HG03439 (cell line): ENCODE data around the gene ZBTB39.

Experiments used
- ATAC-seq: cut with Tn5 transposase; IDR thresholded peaks from one replicate; pipeline ENCODE4 v1.9.1; 2021; ENCODE audit warnings: mild to moderate bottlenecking, moderate library complexity; ENCODE audit not compliant: unreplicated experiment

The ZBTB39 gene

GRCh38 chr12:56951582-56952339 lies 54.6 kb downstream of the ZBTB39 start:
- ATAC-seq = no peak

DNA sequence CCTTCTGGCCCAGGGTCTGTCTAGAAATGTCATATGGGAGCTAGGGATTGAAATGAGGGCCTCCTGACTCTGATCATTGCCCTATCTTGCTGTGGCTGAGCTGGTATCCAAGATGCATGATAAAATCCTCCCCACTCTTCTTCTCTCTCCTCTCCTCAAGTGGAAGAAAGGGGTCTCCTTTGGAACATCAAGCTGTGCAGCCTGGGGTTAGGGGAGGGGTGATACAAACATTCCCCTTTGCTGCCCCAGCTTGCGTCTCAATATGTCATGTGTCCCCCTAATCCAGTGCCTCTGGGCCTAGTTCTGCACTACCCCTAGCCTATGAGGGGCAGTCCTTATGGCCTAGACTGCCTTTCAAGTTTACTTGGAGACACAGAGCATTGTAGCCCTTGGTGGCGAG lies 57.5 kb downstream of the ZBTB39 start:
- no peak for ATAC-seq
